ENCODE results near the gene GPC1. TPM values are rescaled to one million over a fixed set of nuclear protein-coding genes. Genes with fewer than 3 reads are reported as not detected.
A peak's percentile ranks its signal among the peaks of the same experiment; 100 is the strongest.

The GPC1 gene
- total RNA-seq, 3 donors from 2014 or later: 12.4 to 29.2 (median 15.4) TPM

DNA sequence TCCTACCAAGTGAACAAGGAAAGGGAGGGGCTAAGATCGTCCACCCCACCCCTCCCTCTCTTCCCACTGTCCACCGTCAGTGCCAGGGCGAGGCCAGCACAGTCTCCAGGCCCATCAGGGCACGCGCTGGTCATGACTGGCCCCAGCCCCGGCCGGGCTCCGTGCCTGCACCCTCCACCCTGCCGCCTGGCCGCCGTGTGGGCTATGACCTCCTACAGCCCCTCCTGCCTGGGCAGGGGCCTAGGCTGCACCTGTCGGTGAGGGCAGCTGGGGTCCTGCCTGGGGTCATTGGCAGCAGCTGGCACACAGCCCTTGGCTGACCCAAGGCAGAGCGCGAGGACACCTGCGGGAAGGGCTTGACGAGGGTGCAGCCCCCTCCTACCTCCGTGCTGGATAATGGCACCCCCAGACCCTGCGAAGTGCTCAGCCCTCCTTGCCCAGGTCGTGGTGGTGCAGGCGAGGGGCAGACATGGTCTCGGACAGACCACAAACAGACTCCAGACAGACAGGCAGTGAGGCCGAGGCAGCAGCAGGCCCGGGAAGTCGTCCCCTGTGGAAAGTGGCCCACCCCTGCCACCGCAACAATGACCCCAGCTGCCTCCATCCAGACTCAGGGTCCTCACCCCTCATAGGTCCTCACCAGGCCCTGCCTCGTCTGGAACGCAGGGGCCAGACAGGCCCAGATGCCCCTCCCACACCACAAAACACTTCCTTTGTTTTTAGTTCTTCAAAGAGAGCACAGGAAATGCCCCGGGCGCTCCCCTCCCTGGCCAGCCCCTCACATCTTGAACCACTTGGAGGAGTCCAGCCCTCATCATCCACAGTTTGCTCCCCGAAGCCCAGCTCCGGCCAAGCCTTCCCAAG, 43.1 kb upstream of the GPC1 start:
- DNase-seq: peak in 2 of 3 donors; percentile 11 to 39
- intact Hi-C loops (cut with DNase I, micrococcal nuclease): no loop called here

DNA sequence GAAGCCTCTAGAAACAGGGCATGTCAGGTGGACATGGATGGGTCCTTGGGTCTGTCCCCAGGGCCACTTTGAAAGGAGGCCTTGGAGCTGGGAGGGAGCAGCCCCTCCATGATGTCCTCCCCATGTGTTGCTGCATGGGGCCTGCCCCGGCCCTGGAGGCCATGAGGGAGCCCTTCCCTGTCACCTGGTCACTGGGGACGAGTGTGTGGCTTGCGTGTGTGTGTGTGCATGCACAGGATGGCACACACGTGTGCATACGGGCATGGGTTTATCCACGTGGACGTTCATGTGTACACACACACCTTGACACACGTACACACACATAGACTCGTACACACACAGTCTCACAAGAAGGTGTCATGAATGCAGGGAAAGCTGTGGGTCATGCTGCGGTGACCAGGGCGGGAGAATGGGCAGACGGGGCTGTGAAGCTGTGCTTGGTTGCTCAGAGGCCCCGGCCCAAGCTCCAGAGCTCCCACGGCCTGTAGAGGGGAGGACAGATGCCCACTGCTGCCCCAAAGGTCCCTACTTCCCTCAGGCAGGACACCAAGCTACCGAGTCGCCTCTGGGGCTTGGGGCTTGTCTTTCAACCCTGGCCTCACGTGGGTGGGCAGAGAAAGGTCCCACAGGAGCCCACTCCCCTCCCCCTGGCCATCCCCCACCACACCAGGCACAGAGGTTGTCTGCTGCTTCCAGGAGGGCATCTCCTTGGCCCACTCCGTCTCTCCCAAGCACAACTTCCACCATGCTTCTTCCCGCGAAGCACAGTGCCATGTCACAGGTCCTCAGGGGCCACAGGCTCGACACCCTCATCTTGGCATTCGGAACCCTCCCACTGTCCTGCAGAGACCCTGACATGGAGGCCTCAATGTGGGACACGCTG, 42.3 kb upstream of the GPC1 start:
- DNase-seq (peak in 2 of 3 donors; percentile 4 to 31), ATAC-seq (no peak)
- Histone ChIP-seq H3K4me1 (ENCODE audit: low read depth) (no peaks in the 10 kb centered on the region), H3K4me3 (no peak overlapping the region), H3K9me3 (no peaks in the 10 kb centered on the region), H3K36me3 (ENCODE audit: low read depth) (no peaks in the 10 kb centered on the region)
- TF ChIP-seq, protein P1, sequence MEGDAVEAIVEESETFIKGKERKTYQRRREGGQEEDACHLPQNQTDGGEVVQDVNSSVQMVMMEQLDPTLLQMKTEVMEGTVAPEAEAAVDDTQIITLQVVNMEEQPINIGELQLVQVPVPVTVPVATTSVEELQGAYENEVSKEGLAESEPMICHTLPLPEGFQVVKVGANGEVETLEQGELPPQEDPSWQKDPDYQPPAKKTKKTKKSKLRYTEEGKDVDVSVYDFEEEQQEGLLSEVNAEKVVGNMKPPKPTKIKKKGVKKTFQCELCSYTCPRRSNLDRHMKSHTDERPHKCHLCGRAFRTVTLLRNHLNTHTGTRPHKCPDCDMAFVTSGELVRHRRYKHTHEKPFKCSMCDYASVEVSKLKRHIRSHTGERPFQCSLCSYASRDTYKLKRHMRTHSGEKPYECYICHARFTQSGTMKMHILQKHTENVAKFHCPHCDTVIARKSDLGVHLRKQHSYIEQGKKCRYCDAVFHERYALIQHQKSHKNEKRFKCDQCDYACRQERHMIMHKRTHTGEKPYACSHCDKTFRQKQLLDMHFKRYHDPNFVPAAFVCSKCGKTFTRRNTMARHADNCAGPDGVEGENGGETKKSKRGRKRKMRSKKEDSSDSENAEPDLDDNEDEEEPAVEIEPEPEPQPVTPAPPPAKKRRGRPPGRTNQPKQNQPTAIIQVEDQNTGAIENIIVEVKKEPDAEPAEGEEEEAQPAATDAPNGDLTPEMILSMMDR (IDR thresholded peaks at IDR 0.05): no peak
- intact Hi-C loops (cut with DNase I, micrococcal nuclease): no loop called here

More for the DNA sequence above, 43.1 kb upstream of the GPC1 start:
- Histone ChIP-seq H3K4me3 (no peak overlapping the region), H3K4me1 (ENCODE audit: low read depth) (no peaks in the 10 kb centered on the region), H3K9me3 (no peaks in the 10 kb centered on the region), H3K36me3 (ENCODE audit: low read depth) (no peaks in the 10 kb centered on the region)
- ATAC-seq: no peak
- TF ChIP-seq, protein P1 (IDR thresholded peaks at IDR 0.05): no peak

DNA sequence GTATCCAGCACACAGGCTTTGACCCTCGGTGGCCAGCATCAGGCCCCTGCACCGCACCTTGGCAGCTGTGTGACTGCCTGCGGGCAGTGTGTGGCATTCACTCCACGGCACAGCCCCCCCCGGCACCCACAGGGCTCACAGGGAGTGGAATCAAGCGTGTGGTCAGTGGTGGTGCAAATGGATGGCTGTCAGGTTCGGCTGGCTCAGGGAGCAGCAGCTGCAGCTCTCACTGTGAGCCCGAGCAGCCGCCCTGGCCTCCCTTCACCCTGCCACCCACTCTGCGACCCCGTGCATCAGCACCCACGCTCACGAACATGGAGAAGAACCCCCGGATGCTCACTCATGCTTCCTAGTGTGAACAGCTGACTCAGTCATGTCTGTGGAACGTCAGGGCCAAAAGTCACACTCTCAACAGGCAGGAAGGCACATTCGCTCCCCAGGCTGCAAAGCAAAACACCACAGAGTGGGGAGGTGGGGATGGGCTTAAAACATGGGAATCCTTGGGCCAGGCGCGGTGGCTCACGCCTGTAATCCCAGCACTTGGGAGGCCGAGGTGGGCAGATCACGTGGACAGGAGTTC, 41.5 kb upstream of the GPC1 start:
- H3K4me3 ChIP-seq: no peak overlapping the region
- intact Hi-C loops (cut with DNase I, micrococcal nuclease): no loop called here
- ATAC-seq (no peak), DNase-seq (peak in 2 of 3 donors; percentile 6 to 23)
- H3K4me1 ChIP-seq (ENCODE audit: low read depth): no peaks in the 10 kb centered on the region
- H3K9me3 ChIP-seq: no peaks in the 10 kb centered on the region
- TF ChIP-seq, protein P1 (IDR thresholded peaks at IDR 0.05): no peak
- no peaks in the 10 kb centered on the region for H3K36me3 ChIP-seq (ENCODE audit: low read depth)

DNA sequence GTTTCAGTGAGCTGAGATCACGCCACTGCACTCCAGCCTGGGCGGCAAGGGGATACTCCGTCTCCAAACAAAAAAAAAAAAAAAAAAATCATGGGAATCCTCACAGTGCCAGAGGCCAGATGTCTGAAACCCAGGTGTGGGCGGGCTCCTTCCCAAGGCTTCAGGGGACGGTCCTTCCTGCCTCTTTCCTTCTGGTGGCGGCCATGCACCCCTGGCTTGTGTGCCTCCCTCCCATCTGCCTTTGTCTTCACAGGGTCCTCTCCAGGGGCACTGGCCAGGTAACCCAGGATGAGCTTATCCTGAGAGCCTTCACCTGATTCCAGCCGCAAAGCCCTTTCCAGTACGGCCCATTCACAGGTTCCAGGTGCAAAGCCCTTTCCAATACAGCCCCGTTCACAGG, 40.9 kb upstream of the GPC1 start:
- intact Hi-C loops (cut with DNase I, micrococcal nuclease): no loop called here
- no peak for ATAC-seq
- peak in 2 of 3 donors; percentile 5 to 27 for DNase-seq

DNA sequence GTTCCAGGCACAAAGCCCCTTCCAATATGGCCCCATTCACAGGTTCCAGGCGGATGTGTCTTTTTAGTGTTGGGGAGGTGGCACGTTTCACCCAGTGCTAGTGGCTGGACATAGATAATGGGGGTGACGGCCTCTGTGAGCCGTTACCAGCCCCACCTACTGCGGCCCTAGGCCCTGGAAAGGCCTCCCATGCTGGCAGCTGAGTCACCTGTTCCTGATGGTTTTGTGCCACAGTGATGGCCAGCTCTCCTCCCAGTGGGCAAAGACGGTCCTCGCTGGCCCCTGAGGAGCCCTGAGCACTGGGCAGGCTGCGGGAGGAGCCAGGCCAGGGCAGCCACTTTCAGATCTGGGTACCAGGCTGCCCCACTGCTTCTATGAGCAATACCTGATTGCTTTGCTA, 40.0 kb upstream of the GPC1 start:
- TF ChIP-seq, protein P1 (IDR thresholded peaks at IDR 0.05): no peak
- DNase-seq (no peak), ATAC-seq (no peak)
- Histone ChIP-seq H3K9me3 (no peaks in the 10 kb centered on the region), H3K4me3 (no peak overlapping the region), H3K36me3 (ENCODE audit: low read depth) (no peaks in the 10 kb centered on the region), H3K4me1 (ENCODE audit: low read depth) (no peaks in the 10 kb centered on the region)
- intact Hi-C loops (cut with DNase I, micrococcal nuclease): no loop called here

More for the DNA sequence above, 40.9 kb upstream of the GPC1 start:
- H3K4me3 ChIP-seq: no peak overlapping the region
- H3K4me1 ChIP-seq (ENCODE audit: low read depth): no peaks in the 10 kb centered on the region
- TF ChIP-seq, protein P1 (IDR thresholded peaks at IDR 0.05): no peak
- H3K9me3 ChIP-seq: no peaks in the 10 kb centered on the region
- H3K36me3 ChIP-seq (ENCODE audit: low read depth): no peaks in the 10 kb centered on the region

Measured in mucosa of descending colon (tissue), 3 donors.